GM21737 (cell line): ENCODE results near the gene GLI1.
"Not testable (repeated sequence)": the region's sequence is repeated elsewhere in the genome, so short reads cannot be mapped to it uniquely, and the experiment has no call there.

Experiments
- ATAC-seq: cut with Tn5 transposase; IDR thresholded peaks from one replicate; pipeline ENCODE4 v1.9.1; 2021; ENCODE audit warnings: mild to moderate bottlenecking, moderate library complexity; ENCODE audit not compliant: unreplicated experiment

The GLI1 gene

DNA sequence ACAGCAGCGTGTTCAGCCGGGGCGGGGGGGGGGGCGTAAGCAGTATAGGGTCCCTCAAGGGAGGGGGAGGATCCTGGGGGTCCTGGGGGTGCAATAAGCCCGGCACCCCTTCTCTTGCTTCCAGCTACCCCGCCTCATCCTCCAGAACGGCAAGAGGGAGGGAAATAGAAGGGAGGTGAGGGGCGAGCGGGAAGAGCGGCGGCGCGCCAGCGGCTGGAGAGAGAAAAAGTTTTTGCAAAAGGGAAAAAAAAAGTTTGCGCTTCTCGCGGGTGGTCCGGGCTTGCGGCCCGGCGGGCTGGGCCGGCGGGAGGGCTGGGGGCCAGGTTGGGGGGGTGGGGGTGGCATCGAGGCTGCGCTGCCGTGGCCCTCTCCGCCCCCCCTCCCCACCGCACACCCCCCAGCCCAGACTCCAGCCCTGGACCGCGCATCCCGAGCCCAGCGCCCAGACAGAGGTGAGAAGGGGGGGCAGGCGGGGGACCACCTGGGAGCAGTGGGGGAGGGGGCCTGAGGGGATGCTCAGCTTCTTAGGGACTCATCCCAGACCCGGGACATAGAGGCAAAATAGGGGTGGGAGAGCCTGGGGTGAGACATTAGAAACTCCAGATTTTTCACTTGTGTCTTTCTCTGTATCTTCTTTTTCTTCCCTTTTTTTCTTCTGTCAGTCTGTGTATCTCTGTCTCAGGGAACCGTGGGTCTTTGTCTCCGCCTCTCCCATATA is at the start of gene GLI1:
Gene GLI1 (plus strand): TSS at position 36 of the 718 bp plus-strand sequence. CDS start 3,907 bp downstream, outside the sequence.
- ATAC-seq: no peak

DNA sequence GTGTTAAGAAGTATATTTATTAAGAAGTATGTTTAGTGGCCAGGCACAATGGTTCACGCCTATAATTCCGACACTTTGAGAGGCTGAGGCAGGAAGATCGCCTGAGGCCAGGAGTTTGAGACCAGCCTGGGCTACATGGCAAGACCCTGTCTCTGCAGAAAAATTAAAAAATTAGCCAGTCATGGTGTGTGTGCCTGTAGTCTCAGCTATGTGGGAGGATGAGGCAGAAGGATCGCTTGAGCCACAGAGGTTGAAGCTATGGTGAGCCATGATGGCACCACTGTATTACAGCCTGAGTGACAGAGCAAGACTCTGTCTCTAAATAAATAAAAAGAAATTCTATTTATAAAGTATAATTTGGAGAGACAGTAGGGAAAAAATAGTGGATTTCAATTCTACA is 49.1 kb upstream of the GLI1 start:
- no peak for ATAC-seq

DNA sequence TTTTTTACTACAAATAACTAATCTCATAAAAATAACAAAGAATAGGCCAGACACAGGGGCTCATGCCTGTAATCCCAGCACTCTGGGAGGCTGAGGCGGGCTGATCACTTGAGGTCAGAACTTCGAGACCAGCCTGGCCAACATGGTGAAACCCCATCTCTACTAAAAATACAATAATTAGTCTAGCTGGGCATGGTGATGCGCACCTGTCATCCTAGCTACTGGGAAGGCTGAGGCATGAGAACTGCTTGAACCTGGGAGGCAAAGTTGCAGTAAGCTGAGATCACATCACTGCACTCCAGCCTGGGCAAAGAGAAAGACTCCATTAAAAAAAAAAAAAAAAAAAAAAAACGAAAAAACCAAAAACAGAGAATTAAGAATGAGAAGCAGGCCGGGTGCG is 45.4 kb upstream of the GLI1 start:
- not testable (repeated sequence) for ATAC-seq

DNA sequence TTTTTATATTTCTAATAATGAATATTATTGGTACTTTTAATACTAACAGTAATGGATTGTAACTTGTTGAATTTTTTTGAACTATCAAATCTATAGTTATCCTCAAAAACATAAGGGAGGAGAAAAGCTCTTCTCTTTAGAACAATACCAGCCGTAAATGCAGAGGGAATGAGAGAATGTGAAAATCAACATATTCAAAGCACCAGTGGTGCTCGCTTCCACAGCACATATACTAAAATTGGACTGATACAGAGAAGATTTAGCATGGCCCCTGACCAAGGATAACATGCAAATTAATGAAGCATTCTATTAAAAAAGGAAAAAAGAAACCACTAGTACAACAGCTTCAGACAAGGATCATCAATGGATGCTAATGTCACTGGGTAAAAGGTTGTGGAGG is 44.5 kb upstream of the GLI1 start:
- ATAC-seq: no peak

DNA sequence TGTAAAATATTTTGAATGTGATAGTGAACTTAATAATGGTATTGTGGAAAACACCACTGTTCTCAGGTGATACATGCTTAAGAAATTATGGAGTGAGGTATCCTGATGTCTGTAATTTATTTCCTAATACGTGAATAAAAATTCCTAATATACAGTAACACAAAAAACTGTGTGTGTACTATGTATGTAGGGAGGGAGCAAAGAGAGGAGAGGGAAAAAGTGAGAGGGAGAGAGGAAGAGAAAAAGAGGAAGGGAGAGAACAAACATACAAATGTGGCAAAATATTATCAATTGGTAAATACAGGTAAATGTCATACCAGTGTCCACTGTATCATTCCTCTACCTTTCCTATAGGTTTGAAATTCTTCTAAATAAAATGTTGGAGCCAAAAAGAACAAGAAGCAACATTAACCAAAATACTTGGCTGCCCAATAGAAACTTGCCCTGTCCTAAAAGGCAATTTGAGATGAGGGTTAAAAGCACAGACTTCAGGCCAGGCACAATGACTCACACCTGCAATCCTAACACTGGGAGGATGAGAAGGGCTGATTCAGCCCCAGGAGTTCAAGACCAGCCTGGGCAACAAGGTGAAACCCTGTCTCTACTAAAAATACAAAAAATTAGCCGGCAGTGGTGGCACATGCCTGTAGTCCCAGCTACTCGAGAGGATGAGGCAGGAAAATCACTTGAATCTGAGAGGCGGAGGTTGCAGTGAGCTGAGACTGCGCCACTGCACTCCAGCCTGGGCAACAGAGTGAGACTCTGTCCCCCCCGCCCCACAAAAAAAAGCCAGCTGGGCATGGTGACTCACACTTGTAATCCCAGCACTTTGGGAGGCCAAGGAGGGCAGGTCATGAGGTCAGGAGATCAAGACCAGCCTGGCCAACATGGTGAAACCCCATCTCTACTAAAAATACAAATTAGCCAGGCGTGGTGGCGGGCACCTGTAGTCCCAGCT is 43.3 kb upstream of the GLI1 start:
- ATAC-seq: no peak

DNA sequence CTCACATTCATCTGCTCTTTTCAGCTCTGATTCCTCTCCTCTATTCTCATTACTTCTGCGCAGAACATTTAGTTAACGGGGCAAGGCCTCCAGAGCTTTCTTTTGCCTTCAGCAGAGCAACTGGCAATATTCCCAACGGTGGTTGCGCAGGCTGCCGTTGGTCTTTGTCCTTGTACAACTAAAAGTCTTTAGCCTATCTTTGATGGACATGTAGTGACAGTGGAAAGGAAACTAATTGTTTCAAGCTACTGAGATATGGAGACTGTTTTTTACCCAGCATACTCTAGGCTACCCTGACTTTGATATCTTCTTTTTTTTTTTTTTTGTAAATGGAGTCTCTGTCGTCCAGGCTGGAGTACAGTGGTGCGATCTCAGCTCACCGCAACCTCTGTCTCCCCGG is 41.3 kb upstream of the GLI1 start:
- ATAC-seq: no peak

DNA sequence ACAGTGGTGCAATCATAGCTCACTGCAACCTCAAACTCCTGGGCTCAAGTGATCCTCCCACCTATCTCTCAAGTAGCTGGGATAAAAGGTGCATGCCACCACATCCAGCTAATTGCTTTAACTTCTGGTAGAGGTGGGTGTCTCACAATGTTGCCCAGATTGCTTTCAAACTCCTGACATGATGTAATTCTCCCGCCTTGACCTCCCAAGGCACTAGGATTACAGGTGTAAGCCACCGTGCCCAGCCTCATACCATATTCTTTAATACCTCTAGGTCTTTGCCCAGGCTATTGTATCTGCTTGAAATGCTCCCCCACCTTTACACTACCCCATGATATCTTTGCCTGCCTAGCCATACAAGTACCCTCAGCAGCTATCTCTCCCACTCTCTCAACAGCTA is 40.1 kb upstream of the GLI1 start:
- ATAC-seq: no peak

DNA sequence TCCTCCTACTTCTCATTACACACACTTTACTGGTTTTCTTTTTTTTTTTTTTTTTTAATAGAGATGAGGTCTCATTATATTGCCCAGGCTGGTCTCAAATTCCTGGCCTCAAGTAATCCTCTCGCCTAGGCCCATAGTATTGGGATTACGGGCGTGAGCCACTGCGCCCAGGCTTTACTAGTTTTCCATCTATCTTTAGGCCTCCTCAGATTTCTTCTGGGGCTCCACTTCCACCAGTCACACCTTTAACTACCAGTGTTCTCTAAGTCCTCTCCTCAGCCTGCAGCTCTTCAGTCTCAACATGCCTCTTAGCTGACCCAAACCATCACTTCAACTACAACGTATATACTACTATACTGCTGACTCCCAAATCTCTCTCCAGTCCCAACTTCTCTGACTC is 39.1 kb upstream of the GLI1 start:
- ATAC-seq: no peak

DNA sequence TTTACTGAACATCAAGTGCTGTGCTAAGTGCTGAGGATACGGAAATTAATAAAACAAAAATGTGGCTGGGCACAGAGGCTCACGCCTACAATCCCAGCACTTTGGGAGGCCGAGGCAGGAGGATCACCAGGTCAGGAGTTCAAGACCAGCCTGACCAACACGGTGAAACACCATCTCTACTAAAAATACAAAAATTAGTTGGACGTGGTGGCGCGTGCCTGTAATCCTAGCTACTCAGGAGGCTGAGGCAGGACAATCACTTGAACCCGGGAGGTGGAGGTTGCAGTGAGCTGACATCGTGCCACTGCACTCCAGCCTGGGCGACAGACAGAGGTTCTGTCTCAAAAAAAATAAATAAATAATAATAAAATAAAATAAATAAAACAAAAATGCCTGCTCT is 32.6 kb upstream of the GLI1 start:
- ATAC-seq: not testable (repeated sequence)

DNA sequence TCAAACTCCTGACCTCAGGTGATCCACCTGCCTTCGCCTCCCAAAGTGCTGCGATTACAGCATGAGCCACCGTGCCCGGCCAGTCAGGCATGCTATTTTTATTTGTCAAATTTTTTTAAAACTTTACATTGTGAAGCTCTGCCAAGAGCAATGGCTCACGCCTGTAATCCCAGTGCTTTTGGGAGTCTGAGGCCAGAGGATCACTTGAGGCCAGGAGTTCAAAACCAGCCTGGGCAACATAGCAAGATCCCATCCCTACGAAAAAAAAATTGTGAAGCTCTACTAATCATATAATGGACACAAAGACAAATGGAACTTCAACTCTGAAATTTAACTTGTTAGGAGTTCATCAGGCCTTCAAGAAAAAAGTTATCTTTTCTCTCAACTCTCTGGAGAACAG is 30.6 kb upstream of the GLI1 start:
- ATAC-seq: no peak

DNA sequence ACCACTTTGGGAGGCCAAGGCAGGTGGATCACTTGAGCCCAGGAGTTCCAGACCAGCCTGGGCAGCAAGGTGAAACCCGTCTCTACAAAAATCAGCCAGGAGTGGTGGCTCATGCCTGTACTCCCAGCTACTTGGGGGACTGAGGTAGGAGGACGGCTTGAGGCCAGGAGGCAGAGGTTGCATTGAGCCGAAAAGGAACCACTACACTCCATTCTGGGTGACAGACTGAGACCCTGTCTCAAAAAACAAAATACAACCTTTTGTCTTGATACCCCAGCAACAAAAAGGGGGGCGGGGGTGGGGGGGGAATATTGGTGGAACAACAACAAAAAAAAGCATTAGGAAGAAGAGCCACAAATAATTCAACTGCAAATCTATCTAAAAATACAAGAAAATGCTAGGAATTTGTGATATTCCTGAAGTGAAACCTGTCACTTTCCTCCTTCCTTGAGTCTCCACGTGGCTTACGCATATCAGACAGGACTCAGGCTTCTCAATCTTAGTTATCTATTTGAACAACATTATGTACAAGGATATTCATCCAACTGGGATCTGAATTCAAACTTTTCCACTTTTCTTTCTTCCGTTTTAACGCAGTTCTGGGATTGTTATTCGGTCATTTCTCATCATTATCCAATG is 30.0 kb upstream of the GLI1 start:
- ATAC-seq: no peak

DNA sequence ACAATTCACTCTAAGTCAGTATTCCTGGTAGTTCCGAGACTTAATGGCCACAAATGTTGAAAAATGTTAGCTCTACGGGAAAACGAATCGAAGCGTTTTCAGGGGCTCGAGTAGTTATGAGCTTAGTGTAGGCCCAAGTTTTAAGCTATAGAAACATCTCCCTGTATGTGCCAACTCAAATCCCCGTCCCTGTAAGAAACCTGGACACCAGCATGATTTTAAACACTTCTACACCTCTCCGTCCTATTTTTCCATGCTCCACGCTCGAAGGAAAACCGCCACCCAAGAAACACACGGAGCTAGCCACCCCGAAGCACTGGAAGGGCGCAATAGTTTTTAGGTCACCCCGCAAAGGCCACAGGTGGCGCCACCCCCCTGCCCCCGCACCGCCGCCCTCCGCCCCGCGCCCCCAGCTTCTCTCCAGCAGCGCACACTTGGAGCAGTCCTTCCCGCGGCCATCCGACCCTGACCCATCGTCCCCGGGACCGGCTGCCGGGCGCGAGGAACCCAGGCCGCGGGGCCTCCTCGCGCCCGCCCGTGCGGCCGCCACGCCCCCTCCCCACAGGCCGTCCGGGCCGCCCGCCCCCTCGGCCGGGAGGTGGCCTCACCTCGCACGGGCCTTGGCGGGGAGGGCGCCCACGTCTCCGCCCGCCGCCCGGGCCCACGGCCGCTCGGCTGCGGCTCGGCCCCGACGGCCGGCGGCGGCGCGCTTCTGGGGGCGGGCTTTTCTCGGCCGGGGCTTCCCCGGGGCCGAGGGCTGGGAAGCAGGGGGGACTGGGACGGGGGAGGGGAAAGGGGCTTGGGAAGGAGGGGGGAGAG is 29.3 kb upstream of the GLI1 start:
- ATAC-seq: peak; percentile 49

DNA sequence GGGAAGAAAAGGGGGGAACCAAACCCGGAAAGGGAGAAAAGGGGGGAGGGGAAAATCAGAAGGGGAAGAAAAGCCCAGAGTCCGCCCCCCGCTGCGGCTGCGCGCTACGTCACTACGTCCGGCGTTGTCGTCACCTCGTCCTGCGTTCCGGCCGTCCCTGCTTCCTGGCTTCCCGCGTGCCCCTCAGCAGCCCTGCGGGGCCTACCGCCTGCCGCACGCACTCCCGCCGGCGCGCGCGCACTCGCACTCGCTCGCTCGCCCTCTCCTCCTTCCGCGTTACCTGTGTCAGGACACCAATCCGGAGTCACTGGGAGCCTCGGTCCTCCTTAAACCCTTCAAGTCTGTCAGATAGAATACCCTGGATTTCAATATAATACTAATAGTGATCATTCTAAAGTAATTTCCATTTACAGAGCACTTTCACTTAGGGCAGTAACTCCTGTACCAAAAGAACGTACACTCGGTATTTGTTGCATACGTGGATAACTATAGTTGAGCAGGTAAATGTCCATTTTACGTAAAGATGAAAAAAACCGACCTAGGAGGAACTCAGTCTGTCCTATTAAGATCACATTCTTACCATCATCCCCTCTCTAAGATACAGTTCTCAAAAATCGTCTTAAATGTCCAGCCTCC is 28.5 kb upstream of the GLI1 start, which contains the start of gene R3HDM2:
Gene R3HDM2 (minus strand): TSS at position 113 of the 636 bp plus-strand sequence. CDS start 120,615 bp downstream, outside the sequence.
- peak; percentile 86 for ATAC-seq

DNA sequence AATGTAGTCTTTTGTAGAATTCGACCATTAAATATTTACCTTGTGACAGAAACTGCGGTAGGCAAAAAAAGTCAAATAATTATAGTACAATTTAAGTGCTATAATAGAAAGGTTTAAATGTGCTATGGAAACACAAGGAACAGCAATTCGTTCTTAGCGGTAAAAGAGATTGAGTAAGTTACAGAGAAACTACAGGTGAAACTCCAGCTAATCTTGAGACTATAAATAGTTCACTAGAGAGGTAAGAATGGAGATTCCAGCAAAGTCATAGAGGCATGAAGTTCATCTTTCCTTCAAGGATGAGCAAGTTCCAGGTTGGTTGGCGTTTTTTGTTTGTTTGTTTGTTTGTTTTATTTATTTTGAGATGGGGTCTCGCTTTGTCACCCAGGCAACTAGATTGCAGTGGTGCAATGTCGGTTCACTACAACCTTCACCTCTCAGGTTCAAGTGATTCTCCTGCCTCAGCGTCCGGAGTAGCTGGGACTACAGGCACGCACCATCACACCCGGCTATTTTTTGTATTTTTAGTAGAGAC is 27.9 kb upstream of the GLI1 start:
- no peak for ATAC-seq

DNA sequence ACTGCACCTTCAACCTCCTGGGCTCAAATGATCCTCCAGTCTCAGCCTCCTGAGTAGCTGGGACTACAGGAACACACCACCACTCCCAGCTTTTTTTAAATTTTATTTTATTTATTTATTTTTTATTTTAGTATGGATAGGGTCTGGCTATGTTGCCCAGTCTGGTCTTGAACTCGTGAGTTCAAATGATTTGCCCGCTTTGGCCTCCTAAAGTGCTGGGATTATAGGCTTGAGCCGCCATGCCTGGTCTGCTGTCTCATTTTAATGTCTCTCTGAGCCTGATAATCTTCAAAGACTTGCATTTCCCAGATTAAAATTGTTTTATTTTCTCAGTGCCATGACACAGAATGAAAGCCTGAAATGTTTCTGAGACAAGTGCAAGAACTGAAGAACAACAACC is 26.2 kb upstream of the GLI1 start:
- ATAC-seq: no peak

DNA sequence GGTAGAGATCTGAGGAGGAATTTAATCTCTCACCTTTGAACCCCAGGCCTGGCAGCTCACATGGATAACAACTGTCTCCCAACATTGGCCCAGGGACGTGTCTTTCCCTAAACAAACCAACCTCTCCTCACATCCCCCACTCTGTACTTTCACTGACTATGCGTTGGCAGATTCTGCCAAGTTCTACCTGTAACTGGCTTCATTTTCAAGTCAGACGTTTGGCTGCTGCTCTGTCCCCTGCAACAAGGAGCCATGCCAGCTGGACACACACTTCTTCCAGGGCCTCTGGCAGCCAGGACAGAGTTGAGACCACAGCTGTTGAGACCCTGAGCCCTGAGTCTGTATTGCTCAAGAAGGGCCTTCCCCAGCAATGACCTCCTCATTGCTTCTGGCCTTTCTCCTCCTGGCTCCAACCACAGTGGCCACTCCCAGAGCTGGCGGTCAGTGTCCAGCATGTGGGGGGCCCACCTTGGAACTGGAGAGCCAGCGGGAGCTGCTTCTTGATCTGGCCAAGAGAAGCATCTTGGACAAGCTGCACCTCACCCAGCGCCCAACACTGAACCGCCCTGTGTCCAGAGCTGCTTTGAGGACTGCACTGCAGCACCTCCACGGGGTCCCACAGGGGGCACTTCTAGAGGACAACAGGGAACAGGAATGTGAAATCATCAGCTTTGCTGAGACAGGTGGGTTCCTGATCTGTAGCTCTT is 24.9 kb upstream of the GLI1 start, which contains the start of gene INHBC:
Gene INHBC (plus strand): TSS at position 268 of the 707 bp plus-strand sequence. CDS start 103 bp downstream, at position 371.
- ATAC-seq: no peak

DNA sequence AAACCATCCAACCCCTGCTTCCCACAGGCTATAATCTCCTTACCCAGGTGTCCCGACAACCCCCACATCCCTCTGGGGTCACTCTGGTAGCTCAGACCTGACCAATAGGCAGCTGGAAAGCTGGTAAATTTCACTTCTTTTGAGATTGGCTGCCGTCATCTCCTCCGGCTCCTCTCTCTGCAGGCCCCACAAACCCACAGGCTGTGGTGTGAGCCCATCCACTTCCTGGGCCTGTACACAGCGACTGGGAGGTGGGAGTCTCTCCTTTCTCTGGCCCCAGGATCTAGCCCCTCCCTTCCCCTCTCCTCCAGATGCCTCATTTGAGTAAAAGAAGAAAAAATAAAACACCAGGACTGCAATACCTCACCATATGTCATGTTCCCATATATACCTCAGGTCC is 24.3 kb upstream of the GLI1 start:
- ATAC-seq: no peak

DNA sequence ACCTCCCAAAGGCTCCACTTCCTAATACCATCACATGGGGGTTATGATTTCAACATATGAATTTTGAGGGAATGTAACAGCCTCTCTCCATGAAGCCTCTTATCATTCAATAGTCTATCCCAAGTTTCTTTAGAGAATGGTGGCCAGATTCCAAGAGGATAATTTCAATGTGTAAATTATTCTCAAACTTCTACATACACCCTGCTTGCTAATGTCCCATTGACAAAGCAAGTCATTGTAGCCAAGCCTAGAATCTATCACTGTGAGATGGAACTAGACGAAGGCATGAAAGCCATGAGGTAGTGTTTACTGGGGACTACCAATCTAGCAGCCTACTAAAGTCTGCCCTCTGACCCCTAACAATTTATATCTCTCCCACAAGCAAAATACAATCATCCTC is 21.2 kb upstream of the GLI1 start:
- ATAC-seq: no peak

DNA sequence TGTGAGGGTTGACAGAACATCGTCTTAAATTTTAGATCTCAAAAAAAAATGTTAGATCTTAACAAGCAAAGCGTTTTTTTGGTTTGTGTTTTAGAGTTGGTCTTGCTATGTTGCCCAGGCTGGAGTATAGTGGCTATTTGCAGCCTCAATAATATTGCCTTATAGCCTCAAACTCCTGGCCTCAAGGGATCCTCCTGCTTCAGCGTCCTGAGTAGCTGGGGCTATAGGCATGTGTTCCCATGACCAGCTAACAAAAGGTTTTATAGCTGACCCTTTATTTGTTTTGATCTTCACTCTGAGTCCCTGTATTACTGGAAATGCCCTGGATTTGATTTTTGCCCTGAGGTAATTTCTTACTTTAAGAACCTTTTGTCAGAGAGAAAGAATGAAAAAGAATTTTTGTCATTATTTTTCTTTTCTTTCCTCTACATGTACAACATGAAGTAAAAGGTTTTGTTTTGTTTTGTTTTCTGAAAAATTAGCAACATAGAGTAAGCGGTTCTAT is 19.8 kb upstream of the GLI1 start:
- ATAC-seq: no peak
